Endometrium (tissue), 2 donors: Measurements from ENCODE around the gene AFTPH.

Experiments
- FAIRE-seq: peaks from 2 replicates; lab custom pipeline; 2012; peaks lifted over from hg19 to GRCh38; lab: Jason Lieb, UNC
- donor health status: control.
- donor health status: control.

Gene AFTPH

GRCh38 chr2:64540615-64541014 is 16.5 kb downstream of the AFTPH start:
- FAIRE-seq: no peak

- FAIRE-seq: no peak
These were observed 17.4 kb downstream of the AFTPH start for GRCh38 chr2:64541547-64541946.

- no peak for FAIRE-seq
These were observed 18.2 kb downstream of the AFTPH start for GRCh38 chr2:64542071-64543007.

- no peak for FAIRE-seq
These were observed 19.0 kb downstream of the AFTPH start for GRCh38 chr2:64543008-64543697.

- FAIRE-seq: no peak
These were observed 24.6 kb downstream of the AFTPH start for GRCh38 chr2:64548761-64549160.

GRCh38 chr2:64550042-64550441 is 25.9 kb downstream of the AFTPH start:
- FAIRE-seq: no peak

- FAIRE-seq: no peak
These were observed 27.7 kb downstream of the AFTPH start for GRCh38 chr2:64551851-64552250.

- FAIRE-seq: no peak
These were observed 30.0 kb downstream of the AFTPH start for GRCh38 chr2:64554117-64554516.

GRCh38 chr2:64558445-64559081 is 34.4 kb downstream of the AFTPH start:
- FAIRE-seq: no peak

- no peak for FAIRE-seq
These were observed 38.1 kb downstream of the AFTPH start for GRCh38 chr2:64562148-64562784.

- FAIRE-seq: no peak
These were observed 39.4 kb downstream of the AFTPH start for GRCh38 chr2:64563436-64563938.

- no peak for FAIRE-seq
These were observed 42.0 kb downstream of the AFTPH start for GRCh38 chr2:64565949-64566710.

GRCh38 chr2:64567473-64567872 is 43.3 kb downstream of the AFTPH start:
- no peak for FAIRE-seq

- FAIRE-seq: no peak
These were observed 44.7 kb downstream of the AFTPH start for GRCh38 chr2:64568836-64569235.

GRCh38 chr2:64574871-64575270 is 50.7 kb downstream of the AFTPH start:
- FAIRE-seq: no peak

GRCh38 chr2:64581018-64581417 is 56.9 kb downstream of the AFTPH start:
- FAIRE-seq: no peak

- no peak for FAIRE-seq
These were observed 57.8 kb downstream of the AFTPH start for GRCh38 chr2:64581777-64582539.

GRCh38 chr2:64582774-64583340 is 58.7 kb downstream of the AFTPH start:
- no peak for FAIRE-seq

GRCh38 chr2:64586054-64586453 is 61.9 kb downstream of the AFTPH start:
- FAIRE-seq: no peak

- peak; percentile 92 for FAIRE-seq
These were observed 62.9 kb downstream of the AFTPH start for GRCh38 chr2:64586883-64587481.
